K562 (cell line): ENCODE data around the gene SMCHD1. TPM values are rescaled to one million over a fixed set of nuclear protein-coding genes. Genes with fewer than 3 reads are reported as not detected.
A peak's percentile ranks its signal among the peaks of the same experiment; 100 is the strongest.

Experiments
- ATAC-seq: fragments of 200-7000 bp; cut with Tn5 transposase; 3 replicates; pipeline ENCODE4 v1.9.1; 2020; ENCODE audit warnings: moderate library complexity
- Bru-seq: library from RNA; stranded (reverse); fragments of 400-500 nt; gene quantifications from one replicate; lab custom pipeline; 2021; lab: Mats Ljungman, UMichigan
- BruChase-seq, 2 experiments: library from RNA; stranded (reverse); fragments of 400-500 nt; gene quantifications; one replicate each; lab custom pipeline; 2021; lab: Mats Ljungman, UMichigan
- BruUV-seq: library from RNA; stranded (reverse); fragments of 400-500 nt; replicated peaks from 2 replicates; lab custom pipeline; 2021; lab: Mats Ljungman, UMichigan
- CTCF ChIA-PET: fragments of 300-600 bp; formaldehyde crosslinking; extraction: SDS; loops from one replicate; lab custom pipeline; 2021; ENCODE audit warnings: low intra/inter-chr PET ratio; lab: Yijun Ruan, JAX
- POLR2A ChIA-PET: fragments of 300-600, 350-650 bp; sonication (Branson Sonifier 250); formaldehyde crosslinking; extraction: SDS; loops from one replicate; lab custom pipeline; 2021; ENCODE audit warnings: antibody characterized with exemption, inconsistent platforms; lab: Yijun Ruan, JAX
- DNase-seq, 4 experiments: peaks; one replicate each; pipeline versions ENCODE4 v3.0.0 to v3.0.0-alpha.2; 2011 to 2018; ENCODE audit warnings: low spot score in 3 of 4, mixed read lengths in 3 of 4; ENCODE audit errors: extremely low read depth in 1 of 4
- FAIRE-seq: peaks from 2 replicates; lab custom pipeline; 2011; peaks lifted over from hg19 to GRCh38; lab: Jason Lieb, UNC
- H2AFZ ChIP-seq: 2 replicates; pipeline ENCODE4 v1.6.0; 2011; ENCODE audit warnings: low read depth, low read length, control low read depth, inconsistent platforms
- H3K27ac ChIP-seq: fragments of 200-600 bp; 3 replicates; pipeline ENCODE4 v1.8.0; 2011; ENCODE audit warnings: low read depth, mild to moderate bottlenecking, control low read depth, inconsistent platforms, low read length, moderate library complexity, mixed read lengths; ENCODE audit errors: extremely low read depth
- H3K27me3 ChIP-seq, 2 experiments: fragments of 300-600 bp in 1 of 2; 2 replicates in 1 of 2; 3 replicates in 1 of 2; pipeline versions ENCODE4 v1.6.0 to v1.8.0; 2011; ENCODE audit warnings: inconsistent platforms in 2 of 2, low read length in 2 of 2, mild to moderate bottlenecking in 1 of 2, mixed read lengths in 1 of 2, moderate library complexity in 1 of 2; ENCODE audit not compliant: control insufficient read depth in 2 of 2, insufficient read depth in 2 of 2
- H3K36me3 ChIP-seq: fragments of 300-600 bp; 3 replicates; pipeline ENCODE4 v1.8.0; 2011; ENCODE audit warnings: mild to moderate bottlenecking, low read length, inconsistent platforms; ENCODE audit not compliant: control insufficient read depth, insufficient read depth
- H3K4me1 ChIP-seq, 2 experiments: fragments of 200-600 bp in 1 of 2; replicated peaks in 1 of 2; 2 replicates in 1 of 2; 3 replicates in 1 of 2; pipeline versions ENCODE4 v1.5.1 to v1.8.0; 2011; ENCODE audit warnings: inconsistent platforms in 2 of 2, low read length in 2 of 2, mild to moderate bottlenecking in 1 of 2, mixed read lengths in 1 of 2, moderate library complexity in 1 of 2; ENCODE audit not compliant: control insufficient read depth in 2 of 2, insufficient read depth in 2 of 2
- H3K4me2 ChIP-seq: 2 replicates; pipeline ENCODE4 v1.6.1; 2011; ENCODE audit warnings: low read length, control low read depth, inconsistent platforms, mixed read lengths; ENCODE audit not compliant: insufficient read depth
- H3K4me3 ChIP-seq: fragments of 200-600 bp; sonication (generic), shearing (Covaris generic); 2 replicates; pipeline ENCODE4 v1.5.1; 2016; ENCODE audit warnings: control low read depth, inconsistent platforms
- H3K79me2 ChIP-seq: fragments of 200-600 bp; 3 replicates; pipeline ENCODE4 v1.8.0; 2011; ENCODE audit warnings: low read length, inconsistent platforms; ENCODE audit not compliant: control insufficient read depth, insufficient read depth
- H3K9ac ChIP-seq, 2 experiments: 2 replicates each; pipeline versions ENCODE4 v1.6.0 to v1.6.1; 2011; ENCODE audit warnings: low read depth in 2 of 2, low read length in 2 of 2, control low read depth in 1 of 2, inconsistent platforms in 1 of 2, mild to moderate bottlenecking in 1 of 2, mixed read lengths in 1 of 2; ENCODE audit not compliant: insufficient read depth in 1 of 2
- H3K9me1 ChIP-seq: one replicate; pipeline ENCODE4 v1.6.0; 2011; ENCODE audit warnings: inconsistent platforms, mild to moderate bottlenecking, low read length, moderate library complexity; ENCODE audit not compliant: control insufficient read depth, insufficient read depth
- H3K9me3 ChIP-seq: replicated peaks from 2 replicates; pipeline ENCODE4 v1.5.1; 2011; ENCODE audit warnings: low read depth, low read length, inconsistent platforms; ENCODE audit not compliant: control insufficient read depth, insufficient read depth
- H4K20me1 ChIP-seq: replicated peaks from 2 replicates; pipeline ENCODE4 v1.6.1; 2011; ENCODE audit warnings: low read length, inconsistent platforms, mixed read lengths; ENCODE audit not compliant: control insufficient read depth, insufficient read depth
- BRD4 ChIP-seq: fragments of 200-600 bp; sonication (generic); IDR thresholded peaks from 2 replicates; pipeline ENCODE4 v1.6.1; 2017; ENCODE audit warnings: inconsistent platforms
- CCNT2 ChIP-seq: IDR thresholded peaks from 2 replicates; pipeline ENCODE4 v1.6.1; 2011; ENCODE audit warnings: borderline replicate concordance, low read depth, mild to moderate bottlenecking, moderate library complexity, mixed read lengths, low read length; ENCODE audit not compliant: insufficient read length; ENCODE audit errors: extremely low read depth
- GABPB2 ChIP-seq: fragments of 250-450 bp; sonication (Bioruptor Pico); conservative IDR thresholded peaks from 2 replicates; pipeline ENCODE4 v1.5.1; 2021; ENCODE audit warnings: mild to moderate bottlenecking
- OTX1 ChIP-seq: fragments of 450-650 bp; formaldehyde crosslinking; IDR thresholded peaks from 2 replicates; pipeline ENCODE4 v1.4.0; 2022; ENCODE audit warnings: mild to moderate bottlenecking
- RHOXF2B ChIP-seq: fragments of 250-450 bp; sonication (Bioruptor Pico); conservative IDR thresholded peaks from 2 replicates; pipeline ENCODE4 v1.5.1; 2021
- SMARCA5 ChIP-seq: fragments of 450-650 bp; IDR thresholded peaks from 2 replicates; pipeline ENCODE4 v1.6.1; 2016
- TCFL5 ChIP-seq: fragments of 250-450 bp; sonication (Bioruptor Pico); conservative IDR thresholded peaks from 2 replicates; pipeline ENCODE4 v1.6.1; 2021; ENCODE audit warnings: mild to moderate bottlenecking, moderate library complexity, matching md5 sums
- ZNF212 ChIP-seq: fragments of 450-650 bp; formaldehyde crosslinking; IDR thresholded peaks from 2 replicates; pipeline ENCODE4 v1.4.0; 2020; ENCODE audit warnings: mild to moderate bottlenecking
- ZNF232 ChIP-seq: sonication (generic); formaldehyde crosslinking; IDR thresholded peaks from 2 replicates; pipeline ENCODE4 v1.8.0; 2022; ENCODE audit warnings: mild to moderate bottlenecking, missing genetic modification reagents
- ZNF253 ChIP-seq: fragments of 250-450 bp; sonication (Bioruptor Pico); conservative IDR thresholded peaks from 2 replicates; pipeline ENCODE4 v1.6.1; 2021; ENCODE audit warnings: mild to moderate bottlenecking
- WGBS: fragments of 100-300 bp; shearing (Covaris generic); methylation state at CpG from one replicate; pipeline ENCODE4 v1.1.6; 2016; ENCODE audit warnings: low coverage, mixed read lengths; ENCODE audit not compliant: insufficient coverage; ENCODE audit errors: missing lambda C conversion rate; 5-methylcytosine and 5-hydroxymethylcytosine counted together
- in situ Hi-C: fragments of 300-500 bp; cut with MboI; formaldehyde crosslinking; loops from 4 replicates; pipeline ENCODE4 v1.15.0; 2018; ENCODE audit warnings: inconsistent platforms, mixed read lengths
- intact Hi-C: fragments of 100-400 bp; cut with micrococcal nuclease; formaldehyde crosslinking; loops from 2 replicates; pipeline ENCODE4 v1.14.2; 2022
- long read RNA-seq, 3 experiments: library from polyadenylated mRNA in 2 of 3; library from RNA in 1 of 3; unstranded in 2 of 3; stranded (forward) in 1 of 3; transcript quantifications; one replicate each; pipeline ENCODE4 v2.0.0, GENCODE V29; 2019 to 2022
- polyA minus RNA-seq, 3 experiments: library from RNA; depleted of rRNA, polyadenylated mRNA; stranded (reverse); fragments of >200 nt; gene quantifications; 2 replicates each; pipeline ENCODE4 v1.2.3, GENCODE V29; 2011
- polyA plus RNA-seq, 8 experiments: library from polyadenylated mRNA; depleted of rRNA in 4 of 8; stranded (reverse) in 5 of 8; unstranded in 3 of 8; fragments of >200 nt; fragmentation: Nextera tagmentation in 2 of 8; fragmentation: Illumina TruSeq in 1 of 8; extraction: Ambion mirVana in 2 of 8; extraction: Trizol in 1 of 8; gene quantifications; 2 replicates each; pipeline versions ENCODE4 v1.2.1 to v1.2.3, GENCODE V29; 2011 to 2014; ENCODE audit warnings: inconsistent platforms in 1 of 8, missing spikeins in 1 of 8
- total RNA-seq, 7 experiments: library from RNA; depleted of rRNA in 6 of 7; stranded (reverse); fragments of >200 nt in 6 of 7; fragmentation: Illumina TruSeq in 2 of 7; extraction: Trizol in 2 of 7; gene quantifications; 2 replicates each; pipeline versions ENCODE4 v1.2.1 to v1.2.3, GENCODE V29; 2011 to 2021; ENCODE audit warnings: low replicate concordance in 1 of 7
- TF ChIP-seq, protein P1 (sequence below), 2 experiments: fragments of 450-650 bp in 1 of 2; sonication (generic) in 1 of 2; formaldehyde crosslinking; conservative IDR thresholded peaks; 2 replicates each; pipeline versions ENCODE4 v1.4.0 to v1.8.1; 2020 to 2022; ENCODE audit warnings: mild to moderate bottlenecking in 1 of 2, missing genetic modification reagents in 1 of 2
- TF ChIP-seq, protein P2 (sequence below), 2 experiments: IDR thresholded peaks in 1 of 2; conservative IDR thresholded peaks in 1 of 2; 2 replicates each; pipeline ENCODE4 v1.6.1; 2016; ENCODE audit warnings: low read depth in 2 of 2, mild to moderate bottlenecking in 1 of 2, missing compliant biosample characterization in 1 of 2, missing genetic modification characterization in 1 of 2, moderate library complexity in 1 of 2

Gene SMCHD1
- total RNA-seq (2011; cell fraction: chromatin; rRNA removed; ENCODE audit: low replicate concordance): 142 and 837 TPM in 2 replicates
- total RNA-seq (2011; cell fraction: nucleolus; rRNA removed): 44.9 and 97.0 TPM in 2 replicates
- 201 and 257 TPM in 2 replicates for total RNA-seq (2011; cell fraction: nucleoplasm; rRNA removed)
- total RNA-seq (2014; rRNA removed) (68.5 and 83.0 TPM in 2 replicates), total RNA-seq (2014; rRNA removed; fragmentation: Illumina TruSeq; extraction: Trizol) (119 and 130 TPM in 2 replicates), total RNA-seq (2015; rRNA removed; fragmentation: Illumina TruSeq; extraction: Trizol) (131 and 144 TPM in 2 replicates), total RNA-seq (2021) (65.2 and 71.1 TPM in 2 replicates), polyA plus RNA-seq (2011; rRNA removed) (71.4 and 72.7 TPM in 2 replicates), polyA plus RNA-seq (2014; fragmentation: Illumina TruSeq; extraction: Trizol) (64.4 and 76.4 TPM in 2 replicates), polyA plus RNA-seq (2014; fragmentation: Nextera tagmentation; extraction: Ambion mirVana) (1 to 10 TPM; 6.3 to 6.6 TPM), polyA plus RNA-seq (2014; rRNA removed) (48.5 and 58.2 TPM in 2 replicates), polyA minus RNA-seq (2011; rRNA and poly(A)+ RNA removed) (235 and 351 TPM in 2 replicates), Bru-seq, nascent RNA (percentile 93 among the genes with signal in this experiment), BruChase-seq, experiment 1, labeled RNA remaining after a 2-hour chase (percentile 97 among the genes with signal in this experiment), BruChase-seq, experiment 2, labeled RNA remaining after a 6-hour chase (percentile 97 among the genes with signal in this experiment)
- polyA plus RNA-seq (2011; cell fraction: cytosol; rRNA removed): 8.8 and 31.4 TPM in 2 replicates
- 72.9 and 143 TPM in 2 replicates for polyA plus RNA-seq (2011; cell fraction: nucleus; rRNA removed)
- polyA plus RNA-seq (2012): 31.5 and 37.2 TPM in 2 replicates
- polyA minus RNA-seq (2011; cell fraction: cytosol; rRNA and poly(A)+ RNA removed): 91.7 and 120 TPM in 2 replicates
- polyA minus RNA-seq (2011; cell fraction: nucleus; rRNA and poly(A)+ RNA removed): 163 and 443 TPM in 2 replicates
- long read RNA-seq, experiment 1, full-length matches to known transcripts: 11 of 104 reads
- long read RNA-seq, experiment 1, partial matches to known transcripts: 68 of 104 reads
- long read RNA-seq, experiment 1, other reads (novel, unspliced or antisense): 25 of 104 reads
- long read RNA-seq, experiment 2, full-length matches to known transcripts: 1 of 26 reads
- long read RNA-seq, experiment 2, partial matches to known transcripts: 2 of 26 reads
- long read RNA-seq, experiment 2, other reads (novel, unspliced or antisense): 23 of 26 reads
- long read RNA-seq, experiment 3, partial matches to known transcripts: 38 of 41 reads
- long read RNA-seq, experiment 3, other reads (novel, unspliced or antisense): 3 of 41 reads

- under 1% methylated on average over 85 of the region's 100 CpGs for WGBS
- POLR2A ChIA-PET: interaction anchor here (0.6 to 4.5 kb wide), 13 partner anchors 9 to 1936 kb away, joined by 3 to 22 read pairs (median 5); partner anchors contain the start of gene MYL12A
- H3K4me1 ChIP-seq: peaks cover 16 to 24% of the 10 kb centered on the region in 2 experiments; a peak in 4 of 5 replicates
- peak within 1 kb of the TSS; percentile 86 for H3K4me3 ChIP-seq
- no peaks in the 10 kb centered on the region for H3K9me1 ChIP-seq
- peak within 1 kb of the TSS; percentile 95 for H2AFZ ChIP-seq
- peaks cover 52% of the 10 kb centered on the region for H3K79me2 ChIP-seq
- H3K36me3 ChIP-seq: no peaks in the 10 kb centered on the region
- H3K9ac ChIP-seq: peak within 1 kb of the TSS; percentile 93 to 99
- peaks cover 27% of the 10 kb centered on the region; the same call in 1 of the 2 replicates for H4K20me1 ChIP-seq
- DNase-seq (peak; percentile 93 to 95 (median 94)), ATAC-seq (peak; percentile 83), FAIRE-seq (no peak)
- H3K27me3 ChIP-seq: no peaks in the 10 kb centered on the region
- CTCF ChIA-PET: no interaction called here
- intact Hi-C loops (loop anchor here (5.0 kb wide), 2 partner anchors 83 to 328 kb away; partner anchors contain the start of genes METTL4 and NDC80), in situ Hi-C loops (no loop called here)
- peak within 1 kb of the TSS; percentile 88 for H3K4me2 ChIP-seq
- peak within 1 kb of the TSS; percentile 94 for H3K27ac ChIP-seq
- BruUV-seq: TSS peak; percentile 86
- no peaks in the 10 kb centered on the region for H3K9me3 ChIP-seq
- TF ChIP-seq ZNF253 (CRISPR knock-in tag): no peak
- TF ChIP-seq GABPB2 (CRISPR knock-in tag): no peak
- no peak for TF ChIP-seq OTX1 (CRISPR knock-in tag)
- TF ChIP-seq, protein P1, sequence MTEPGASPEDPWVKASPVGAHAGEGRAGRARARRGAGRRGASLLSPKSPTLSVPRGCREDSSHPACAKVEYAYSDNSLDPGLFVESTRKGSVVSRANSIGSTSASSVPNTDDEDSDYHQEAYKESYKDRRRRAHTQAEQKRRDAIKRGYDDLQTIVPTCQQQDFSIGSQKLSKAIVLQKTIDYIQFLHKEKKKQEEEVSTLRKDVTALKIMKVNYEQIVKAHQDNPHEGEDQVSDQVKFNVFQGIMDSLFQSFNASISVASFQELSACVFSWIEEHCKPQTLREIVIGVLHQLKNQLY (CRISPR knock-in tag; conservative IDR thresholded peaks at IDR 0.05): peak in 1 of 2 experiments; percentile 11; a peak in 1 of 4 replicates
- TF ChIP-seq ZNF212 (CRISPR knock-in tag): no peak
- TF ChIP-seq TCFL5 (CRISPR knock-in tag): no peak
- no peak for TF ChIP-seq SMARCA5
- peak; percentile 90; the same call in 1 of the 2 replicates for TF ChIP-seq ZNF232 (CRISPR knock-in tag)
- no peak for TF ChIP-seq RHOXF2B (CRISPR knock-in tag)
- TF ChIP-seq BRD4: peak; percentile 78; the same call in 1 of the 2 replicates
- TF ChIP-seq CCNT2: peak; percentile 74
- TF ChIP-seq, protein P2, sequence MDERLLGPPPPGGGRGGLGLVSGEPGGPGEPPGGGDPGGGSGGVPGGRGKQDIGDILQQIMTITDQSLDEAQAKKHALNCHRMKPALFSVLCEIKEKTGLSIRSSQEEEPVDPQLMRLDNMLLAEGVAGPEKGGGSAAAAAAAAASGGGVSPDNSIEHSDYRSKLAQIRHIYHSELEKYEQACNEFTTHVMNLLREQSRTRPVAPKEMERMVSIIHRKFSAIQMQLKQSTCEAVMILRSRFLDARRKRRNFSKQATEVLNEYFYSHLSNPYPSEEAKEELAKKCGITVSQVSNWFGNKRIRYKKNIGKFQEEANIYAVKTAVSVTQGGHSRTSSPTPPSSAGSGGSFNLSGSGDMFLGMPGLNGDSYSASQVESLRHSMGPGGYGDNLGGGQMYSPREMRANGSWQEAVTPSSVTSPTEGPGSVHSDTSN (CRISPR knock-in tag; IDR thresholded peaks at IDR 0.05; ENCODE audit: low read depth): no peak
- TF ChIP-seq, protein P2 (tag; conservative IDR thresholded peaks at IDR 0.05; ENCODE audit: low read depth): no peak
Observed at GRCh38 chr18:2655178-2655953, at the start of gene SMCHD1. Gene SMCHD1, plus strand, starts transcription at chr18:2655726. Its CDS starts 350 bp downstream, at chr18:2656076.
